ENCODE measurements around the gene SGK1. TPM values are rescaled to one million over a fixed set of nuclear protein-coding genes. Genes with fewer than 3 reads are reported as not detected.

SGK1 gene
- polyA plus RNA-seq, 3 donors: 71.1 to 181 (median 110) TPM

- no peak overlapping the region for H3K27ac ChIP-seq (ENCODE audit: low read depth, low read length)
- WGBS, 3 donors: 18 to 73% (median 69%) methylated on average over 10 of the region's 10 CpGs
Measured at GRCh38 chr6:134170844-134171243, 147.1 kb downstream of the SGK1 start.

GRCh38 chr6:134169871-134170486, 147.9 kb downstream of the SGK1 start:
- no peak overlapping the region for H3K27ac ChIP-seq (ENCODE audit: low read depth, low read length)
- 35 to 76% (median 68%) methylated on average over 23 of the region's 23 CpGs for WGBS, 3 donors

- H3K27ac ChIP-seq (ENCODE audit: low read depth, low read length): no peak overlapping the region
- 75 to 92% (median 88%) methylated on average over 7 to 8 of the region's 8 CpGs for WGBS, 3 donors
Measured at GRCh38 chr6:134168590-134169208, 149.2 kb downstream of the SGK1 start.

- whole genome bisulfite sequencing, 3 donors: 59 to 90% (median 88%) methylated on average over 7 of the region's 7 CpGs
- no peak overlapping the region for H3K27ac ChIP-seq (ENCODE audit: low read depth, low read length)
Measured at GRCh38 chr6:134166511-134167261, 151.2 kb downstream of the SGK1 start.

- H3K27ac ChIP-seq (ENCODE audit: low read depth, low read length): no peak overlapping the region
- WGBS, 3 donors: 73 to 92% (median 88%) methylated on average over 5 of the region's 5 CpGs
Measured at GRCh38 chr6:134165561-134166201, 152.2 kb downstream of the SGK1 start.

GRCh38 chr6:134164300-134164699, 153.6 kb downstream of the SGK1 start:
- H3K27ac ChIP-seq (ENCODE audit: low read depth, low read length): no peak overlapping the region
- 82 to 89% (median 86%) methylated on average over 8 of the region's 8 CpGs for WGBS, 3 donors

GRCh38 chr6:134162932-134163331, 155.0 kb downstream of the SGK1 start:
- 76 to 90% (median 82%) methylated on average over 3 of the region's 3 CpGs for WGBS, 3 donors

GRCh38 chr6:134161041-134161440, 156.9 kb downstream of the SGK1 start:
- no peak overlapping the region for H3K27ac ChIP-seq (ENCODE audit: low read depth, low read length)
- 50 to 61% (median 55%) methylated on average over 1 of the region's 1 CpG for WGBS, 3 donors

More at GRCh38 chr6:134162932-134163331, 155.0 kb downstream of the SGK1 start:
- H3K27ac ChIP-seq (ENCODE audit: low read depth, low read length): no peak overlapping the region

GRCh38 chr6:134152767-134153485, 165.0 kb downstream of the SGK1 start:
- WGBS, 3 donors: 36 to 86% (median 78%) methylated on average over 8 of the region's 8 CpGs
- H3K27ac ChIP-seq (ENCODE audit: low read depth, low read length): no peak overlapping the region

GRCh38 chr6:134148566-134148965, 169.3 kb downstream of the SGK1 start:
- H3K27ac ChIP-seq (ENCODE audit: low read depth, low read length): no peak overlapping the region
- 65 to 77% (median 75%) methylated on average over 2 of the region's 2 CpGs for WGBS, 3 donors

- no peak overlapping the region for H3K27ac ChIP-seq (ENCODE audit: low read depth, low read length)
- WGBS, 3 donors: 91 to 96% (median 94%) methylated on average over 9 of the region's 9 CpGs
Measured at GRCh38 chr6:134147034-134147533, 170.8 kb downstream of the SGK1 start.

GRCh38 chr6:134146268-134147033, 171.5 kb downstream of the SGK1 start:
- 67 to 82% (median 68%) methylated on average over 7 of the region's 7 CpGs for WGBS, 3 donors
- H3K27ac ChIP-seq (ENCODE audit: low read depth, low read length): no peak overlapping the region

- H3K27ac ChIP-seq (ENCODE audit: low read depth, low read length): no peak overlapping the region
- 57 to 81% (median 65%) methylated on average over 5 of the region's 5 CpGs for WGBS, 3 donors
Measured at GRCh38 chr6:134145786-134146185, 172.1 kb downstream of the SGK1 start.

GRCh38 chr6:134138226-134138975, 179.5 kb downstream of the SGK1 start:
- no peak overlapping the region for H3K27ac ChIP-seq (ENCODE audit: low read depth, low read length)
- 81 to 83% (median 82%) methylated on average over 3 of the region's 3 CpGs for WGBS, 3 donors

- H3K27ac ChIP-seq (ENCODE audit: low read depth, low read length): no peak overlapping the region
- 62 to 78% (median 77%) methylated on average over 4 of the region's 4 CpGs for WGBS, 3 donors
Measured at GRCh38 chr6:134134654-134135053, 183.3 kb downstream of the SGK1 start.

GRCh38 chr6:134132494-134133141, 185.3 kb downstream of the SGK1 start:
- H3K27ac ChIP-seq (ENCODE audit: low read depth, low read length): no peak overlapping the region
- 70 to 80% (median 80%) methylated on average over 3 of the region's 3 CpGs for WGBS, 3 donors
